Measurements from ENCODE around the gene ADAMTSL3. TPM values are rescaled to one million over a fixed set of nuclear protein-coding genes. Genes with fewer than 3 reads are reported as not detected.

ADAMTSL3 gene
- polyA plus RNA-seq, 1 donor from 2014 or later = 0.51 TPM

DNA sequence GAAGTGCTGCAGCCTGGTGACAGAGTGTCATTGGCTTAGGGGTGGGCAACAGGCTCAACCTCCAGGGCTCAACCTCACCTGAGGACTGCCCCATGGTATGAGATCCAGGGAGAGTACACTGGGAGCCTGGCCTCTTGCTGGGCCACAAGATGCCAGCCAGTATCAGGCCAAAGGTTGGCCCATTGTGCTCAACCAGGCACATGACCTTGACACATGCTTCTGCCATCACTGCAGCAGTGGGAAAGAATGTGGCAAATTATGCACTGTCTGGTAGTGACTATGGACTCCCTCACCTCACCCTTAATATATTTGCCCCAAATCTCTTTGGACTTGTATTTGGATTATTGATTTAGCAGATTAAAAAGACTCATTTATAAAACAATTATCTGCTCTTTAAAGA lies 347.7 kb downstream of the ADAMTSL3 start:
- Histone ChIP-seq H3K9me2 (ENCODE audit: insufficient read depth, low read length) (no peaks in the 10 kb centered on the region), H3K27me3 (ENCODE audit: insufficient read depth, low read depth, low read length) (no peaks in the 10 kb centered on the region), H2AFZ (ENCODE audit: low read depth, low read length) (no peak overlapping the region), H3K9me3 (ENCODE audit: low read length) (no peaks in the 10 kb centered on the region), H4K20me1 (ENCODE audit: insufficient read depth) (no peaks in the 10 kb centered on the region), H3F3A (ENCODE audit: insufficient read depth, low read length, poor library complexity, severe bottlenecking) (no peaks in the 10 kb centered on the region), H3K9ac (ENCODE audit: low read length) (no peak overlapping the region), H3K4me3 (ENCODE audit: low read length) (no peak overlapping the region), H3K79me2 (replicated peaks; ENCODE audit: insufficient read depth, low read length) (no peaks in the 10 kb centered on the region), H3K27ac (ENCODE audit: low read length) (no peak overlapping the region), H3K36me3 (ENCODE audit: insufficient read depth, low read length) (no peaks in the 10 kb centered on the region), H3K4me2 (ENCODE audit: low read length) (no peak overlapping the region)
- TF ChIP-seq TAF1 (IDR thresholded peaks at IDR 0.05; ENCODE audit: low read depth) (no peak), SMC3 (conservative IDR thresholded peaks at IDR 0.05; ENCODE audit: poor library complexity) (no peak), POLR2AphosphoS5 (IDR thresholded peaks at IDR 0.05) (no peak), EP300 (conservative IDR thresholded peaks at IDR 0.05; ENCODE audit: poor library complexity, severe bottlenecking) (no peak), RAD21 (conservative IDR thresholded peaks at IDR 0.05) (no peak), MXI1 (conservative IDR thresholded peaks at IDR 0.05; ENCODE audit: poor library complexity, severe bottlenecking) (no peak), EZH2 (IDR thresholded peaks at IDR 0.05; ENCODE audit: borderline replicate concordance, insufficient read depth, low read length, poor library complexity, severe bottlenecking) (no peak), REST (IDR thresholded peaks at IDR 0.05; ENCODE audit: borderline replicate concordance) (no peak), CTCF (IDR thresholded peaks at IDR 0.05; ENCODE audit: poor library complexity, severe bottlenecking) (no peak)

DNA sequence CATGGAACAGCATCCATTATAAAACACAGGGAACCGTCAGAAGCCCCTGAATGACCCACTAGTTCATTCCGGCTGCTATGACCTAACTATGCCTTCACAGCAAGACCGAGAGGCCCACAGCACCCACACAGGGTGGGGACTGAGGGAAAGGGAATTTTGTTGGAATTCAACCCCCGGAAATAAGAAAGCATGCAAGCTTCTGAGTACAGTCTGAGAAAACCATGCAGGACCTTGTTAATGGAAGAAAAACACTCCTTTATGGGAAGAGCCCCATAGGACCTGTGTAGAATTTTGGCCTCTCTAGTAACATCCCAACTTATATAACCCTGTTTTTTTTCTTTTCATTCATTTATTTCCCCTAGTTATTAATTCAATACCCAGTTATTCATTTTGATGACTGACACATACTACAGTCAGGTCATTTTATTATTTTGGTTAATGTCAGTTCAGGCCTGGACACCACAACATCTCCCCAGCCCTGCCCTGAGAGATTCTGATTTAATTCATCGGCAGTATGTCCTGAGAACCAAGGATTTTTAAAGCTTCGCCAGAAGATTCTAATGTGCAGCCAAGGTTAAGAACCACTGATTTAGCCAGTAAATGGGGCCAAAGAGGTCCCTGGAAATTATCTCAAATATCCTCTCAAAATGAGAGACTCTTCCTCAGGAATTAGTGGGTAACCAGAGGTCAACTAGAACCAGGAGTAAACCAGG lies 350.0 kb downstream of the ADAMTSL3 start:
- H4K20me1 ChIP-seq (ENCODE audit: insufficient read depth) = no peaks in the 10 kb centered on the region
- TF ChIP-seq TAF1 (IDR thresholded peaks at IDR 0.05; ENCODE audit: low read depth) = no peak
- no peak for TF ChIP-seq EP300 (conservative IDR thresholded peaks at IDR 0.05; ENCODE audit: poor library complexity, severe bottlenecking)
- TF ChIP-seq MXI1 (conservative IDR thresholded peaks at IDR 0.05; ENCODE audit: poor library complexity, severe bottlenecking) = no peak
- no peak for TF ChIP-seq CTCF (IDR thresholded peaks at IDR 0.05; ENCODE audit: poor library complexity, severe bottlenecking)
- no peak for TF ChIP-seq POLR2AphosphoS5 (IDR thresholded peaks at IDR 0.05)
- TF ChIP-seq SMC3 (conservative IDR thresholded peaks at IDR 0.05; ENCODE audit: poor library complexity) = no peak
- TF ChIP-seq RAD21 (conservative IDR thresholded peaks at IDR 0.05) = no peak
- no peaks in the 10 kb centered on the region for H3K27me3 ChIP-seq (ENCODE audit: insufficient read depth, low read depth, low read length)
- no peaks in the 10 kb centered on the region for H3K36me3 ChIP-seq (ENCODE audit: insufficient read depth, low read length)
- H3K9me2 ChIP-seq (ENCODE audit: insufficient read depth, low read length) = no peaks in the 10 kb centered on the region
- H3K9ac ChIP-seq (ENCODE audit: low read length) = no peak overlapping the region
- H3K27ac ChIP-seq (ENCODE audit: low read length) = no peak overlapping the region
- no peak overlapping the region for H3K4me3 ChIP-seq (ENCODE audit: low read length)
- no peaks in the 10 kb centered on the region for H3K79me2 ChIP-seq (replicated peaks; ENCODE audit: insufficient read depth, low read length)
- H2AFZ ChIP-seq (ENCODE audit: low read depth, low read length) = no peak overlapping the region
- no peaks in the 10 kb centered on the region for H3F3A ChIP-seq (ENCODE audit: insufficient read depth, low read length, poor library complexity, severe bottlenecking)
- no peaks in the 10 kb centered on the region for H3K9me3 ChIP-seq (ENCODE audit: low read length)
- no peak overlapping the region for H3K4me2 ChIP-seq (ENCODE audit: low read length)

Measured in neural cell (in vitro differentiated cells).